ENCODE data around the gene FOXP1.

GRCh38 chr3:71414189-71414927 lies 169.2 kb downstream of the FOXP1 start:
- TF ChIP-seq, protein P1, sequence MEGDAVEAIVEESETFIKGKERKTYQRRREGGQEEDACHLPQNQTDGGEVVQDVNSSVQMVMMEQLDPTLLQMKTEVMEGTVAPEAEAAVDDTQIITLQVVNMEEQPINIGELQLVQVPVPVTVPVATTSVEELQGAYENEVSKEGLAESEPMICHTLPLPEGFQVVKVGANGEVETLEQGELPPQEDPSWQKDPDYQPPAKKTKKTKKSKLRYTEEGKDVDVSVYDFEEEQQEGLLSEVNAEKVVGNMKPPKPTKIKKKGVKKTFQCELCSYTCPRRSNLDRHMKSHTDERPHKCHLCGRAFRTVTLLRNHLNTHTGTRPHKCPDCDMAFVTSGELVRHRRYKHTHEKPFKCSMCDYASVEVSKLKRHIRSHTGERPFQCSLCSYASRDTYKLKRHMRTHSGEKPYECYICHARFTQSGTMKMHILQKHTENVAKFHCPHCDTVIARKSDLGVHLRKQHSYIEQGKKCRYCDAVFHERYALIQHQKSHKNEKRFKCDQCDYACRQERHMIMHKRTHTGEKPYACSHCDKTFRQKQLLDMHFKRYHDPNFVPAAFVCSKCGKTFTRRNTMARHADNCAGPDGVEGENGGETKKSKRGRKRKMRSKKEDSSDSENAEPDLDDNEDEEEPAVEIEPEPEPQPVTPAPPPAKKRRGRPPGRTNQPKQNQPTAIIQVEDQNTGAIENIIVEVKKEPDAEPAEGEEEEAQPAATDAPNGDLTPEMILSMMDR (IDR thresholded peaks at IDR 0.05; ENCODE audit: poor library complexity, severe bottlenecking): no peak
- TF ChIP-seq SMC3 (conservative IDR thresholded peaks at IDR 0.05; ENCODE audit: poor library complexity) (no peak), EZH2 (IDR thresholded peaks at IDR 0.05; ENCODE audit: borderline replicate concordance, insufficient read depth, low read length, poor library complexity, severe bottlenecking) (no peak), TAF1 (IDR thresholded peaks at IDR 0.05; ENCODE audit: low read depth) (no peak)
